Measurements from ENCODE around the gene CHST8.

- TF ChIP-seq CTCF (conservative IDR thresholded peaks at IDR 0.05) (no peak), EZH2 (IDR thresholded peaks at IDR 0.05; ENCODE audit: low read depth) (no peak)
Measured at GRCh38 chr19:33749619-33750175, 127.9 kb downstream of the CHST8 start.
